ENCODE data around the gene RHPN2. TPM values are rescaled to one million over a fixed set of nuclear protein-coding genes. Genes with fewer than 3 reads are reported as not detected.
A peak's percentile ranks its signal among the peaks of the same experiment; 100 is the strongest.

Gene RHPN2
- total and polyA plus RNA-seq, 2 of the 8 experiments (the other 6 are each of a cell fraction or from before 2014, with no cell fraction given): 22.8 to 31.1 TPM

DNA sequence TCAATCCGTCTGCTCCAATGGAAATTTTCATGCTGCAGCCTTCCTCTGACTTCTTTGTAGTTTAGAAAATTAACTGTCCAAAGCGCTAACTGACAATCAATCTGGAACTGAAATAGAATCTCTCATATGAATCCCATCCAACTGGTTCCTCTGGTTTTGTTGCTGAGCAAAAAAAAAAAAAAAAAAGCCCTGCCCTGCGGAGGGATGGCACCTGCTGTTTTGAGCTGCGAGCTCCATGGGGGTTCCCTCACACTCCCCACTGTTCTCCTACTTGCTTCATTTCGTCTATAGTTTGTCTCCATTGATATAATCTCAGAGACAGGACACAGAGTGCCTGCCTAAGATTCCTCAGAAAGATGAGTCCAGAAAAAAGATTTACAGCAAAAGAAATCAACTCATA is 59.2 kb downstream of the RHPN2 start:
- H3K9ac ChIP-seq (replicated peaks in 1 of 4; ENCODE audit: extremely low read depth in 1 of 4, low read depth in 3 of 4, low read length in 3 of 4): no peak overlapping the region
- no peaks in the 10 kb centered on the region for H3K23me2 ChIP-seq (ENCODE audit: low read depth, low read length)
- no peak overlapping the region for H3K27ac ChIP-seq (ENCODE audit: low read depth, low read length)
- no peaks in the 10 kb centered on the region for H3K9me3 ChIP-seq (ENCODE audit: insufficient read depth in 2 of 2, low read depth in 1 of 2, low read length in 1 of 2)
- H3K18ac ChIP-seq (ENCODE audit: extremely low read depth, low read length): no peak overlapping the region; the same call in 1 of the 2 replicates
- H3K4me3 ChIP-seq (ENCODE audit: extremely low read depth in 1 of 4, insufficient read depth in 2 of 4, low read depth in 3 of 4, low read length in 4 of 4): no peak overlapping the region
- no peak overlapping the region for H2BK120ac ChIP-seq (replicated peaks; ENCODE audit: low read depth, low read length)
- peak overlapping the region in 1 of 2 experiments; percentile 28; a peak in 1 of 4 replicates for H3K4me2 ChIP-seq (ENCODE audit: insufficient read depth in 1 of 2, low read depth in 2 of 2, low read length in 2 of 2)
- H3K36me3 ChIP-seq (ENCODE audit: control insufficient read depth in 2 of 4, insufficient read depth in 4 of 4, low read length in 3 of 4): peaks cover 0 to 34% (median 12%) of the 10 kb centered on the region in 4 experiments; a peak in 3 of 8 replicates
- no peak overlapping the region for H4K8ac ChIP-seq (ENCODE audit: extremely low read depth, insufficient read depth, low read length)
- H2AK5ac ChIP-seq (ENCODE audit: low read depth, low read length): no peak overlapping the region
- H3K23ac ChIP-seq (ENCODE audit: insufficient read length): no peak overlapping the region
- no peaks in the 10 kb centered on the region for H3K27me3 ChIP-seq (replicated peaks in 1 of 4; ENCODE audit: control insufficient read depth in 3 of 4, extremely low read depth in 1 of 4, insufficient read depth in 3 of 4, low read length in 3 of 4)
- ChIA-PET POLR2A (ENCODE audit: partially characterized antibody) (interaction anchor here (1.3 to 1.9 kb wide), 3 partner anchors 13 to 75 kb away, joined by 4 to 6 read pairs (median 5); partner anchors contain the start of gene GPATCH1), CTCF (ENCODE audit: partially characterized antibody) (interaction anchor here (0.9 to 1.9 kb wide), 4 partner anchors 17 to 171 kb away, joined by 3 to 4 read pairs (median 4); partner anchors contain the start of gene FAAP24)
- FAIRE-seq: no peak
- no peaks in the 10 kb centered on the region for H3K4me1 ChIP-seq (replicated peaks in 1 of 4; ENCODE audit: control insufficient read depth in 3 of 4, insufficient read depth in 4 of 4, low read length in 3 of 4)
- 41% methylated on average over 3 of the region's 5 CpGs; no CpG with 5 or more reads in 1 of the 2 experiments for WGBS, 2 experiments (ENCODE audit: extremely low coverage in 1 of 2, insufficient coverage in 1 of 2, insufficient read length in 1 of 2, insufficient replicate concordance in 2 of 2, low coverage in 1 of 2, low lambda C conversion rate in 2 of 2, missing lambda C conversion rate in 1 of 2)
- H2BK20ac ChIP-seq (ENCODE audit: low read length): no peak overlapping the region
- H4K91ac ChIP-seq (replicated peaks; ENCODE audit: insufficient read length, low read length): no peak overlapping the region
- DNase-seq (ENCODE audit: low read depth in 1 of 2, low spot score in 2 of 2): no peak
- H2BK5ac ChIP-seq (ENCODE audit: low read depth, low read length): no peak overlapping the region
- H3K56ac ChIP-seq (replicated peaks; ENCODE audit: insufficient read length, low read depth, low read length): no peak overlapping the region
- H3K79me2 ChIP-seq (ENCODE audit: control insufficient read depth in 1 of 2, insufficient read depth in 2 of 2, low read length in 2 of 2): no peaks in the 10 kb centered on the region
- H2BK12ac ChIP-seq (ENCODE audit: low read depth, low read length): no peak overlapping the region
- no peaks in the 10 kb centered on the region for H4K20me1 ChIP-seq (replicated peaks in 1 of 2; ENCODE audit: control insufficient read depth in 1 of 2, insufficient read depth in 2 of 2, low read length in 2 of 2)
- no peak overlapping the region for H3K4ac ChIP-seq (replicated peaks; ENCODE audit: insufficient read length, low read depth, low read length)
- no peaks in the 10 kb centered on the region for H3K79me1 ChIP-seq (ENCODE audit: low read depth, low read length)
- no peak overlapping the region for H4K5ac ChIP-seq (ENCODE audit: insufficient read length, low read depth, low read length)
- H2AFZ ChIP-seq (ENCODE audit: low read length): no peak overlapping the region
- no peak overlapping the region for H3K14ac ChIP-seq (ENCODE audit: insufficient read length)
- no peak overlapping the region for H2BK15ac ChIP-seq (ENCODE audit: low read length)
- no peak for TF ChIP-seq TAF7 (optimal IDR thresholded peaks at IDR 0.05; ENCODE audit: borderline replicate concordance, low read depth, low read length)
